IPS-NIHi7 (cell line): Measurements from ENCODE around the gene ISCA2.
A peak's percentile ranks its signal among the peaks of the same experiment; 100 is the strongest.
"Not testable (repeated sequence)": the region's sequence is repeated elsewhere in the genome, so short reads cannot be mapped to it uniquely, and the experiment has no call there.

Experiments used
- DNase-seq: peaks from one replicate; pipeline ENCODE4 v3.0.0; 2012; ENCODE audit warnings: mixed read lengths; ENCODE audit errors: extremely low spot score

The ISCA2 gene

DNA sequence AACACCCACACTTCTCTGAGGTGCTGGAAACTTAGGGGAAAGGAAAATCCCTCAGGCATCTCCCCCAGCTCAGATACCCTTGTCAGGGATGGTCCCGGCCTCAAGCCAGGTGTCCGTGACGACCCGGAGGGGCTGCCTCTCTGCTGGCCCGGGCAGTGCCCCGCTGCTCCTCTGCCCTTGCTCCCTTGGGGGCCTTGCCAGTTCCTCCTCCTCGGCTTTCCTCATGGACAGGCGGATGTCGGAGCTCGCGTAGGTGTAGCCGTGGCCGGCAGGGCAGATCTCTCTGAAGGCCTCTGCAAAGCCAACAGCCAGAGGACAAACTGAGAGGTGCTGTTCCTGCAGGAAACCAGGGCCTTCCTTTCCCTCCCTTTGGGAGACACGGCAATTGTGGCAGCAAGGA lies 34.8 kb downstream of the ISCA2 start:
- DNase-seq = no peak

- no peak for DNase-seq
These were observed 35.3 kb downstream of the ISCA2 start for GRCh38 chr14:74528886-74529285.

DNA sequence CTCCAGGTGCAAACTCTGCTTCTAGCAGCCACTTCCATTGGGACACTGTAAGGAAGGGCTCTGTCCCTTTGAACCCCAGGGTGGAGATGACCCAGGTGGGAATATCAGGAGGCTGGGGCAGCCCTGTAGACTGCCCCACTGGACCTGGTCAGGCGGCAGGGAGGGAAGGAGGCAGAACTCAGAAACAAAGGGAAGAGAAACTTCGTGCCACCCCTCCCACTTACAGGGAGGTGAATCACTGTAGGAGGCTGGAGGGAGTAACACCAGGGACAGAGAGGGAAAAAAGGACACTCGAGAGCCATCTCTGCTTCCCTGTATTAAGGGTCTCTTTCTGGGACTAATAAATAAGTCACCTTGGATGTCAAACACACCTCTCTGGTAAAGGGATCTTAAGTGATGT lies 37.4 kb downstream of the ISCA2 start:
- DNase-seq = no peak

- peak; percentile 85 for DNase-seq
These were observed 37.9 kb downstream of the ISCA2 start for GRCh38 chr14:74531467-74531866.

GRCh38 chr14:74532246-74532645 lies 38.7 kb downstream of the ISCA2 start:
- DNase-seq = no peak

GRCh38 chr14:74533576-74533975 lies 40.0 kb downstream of the ISCA2 start:
- DNase-seq = no peak

- DNase-seq = no peak
These were observed 42.3 kb downstream of the ISCA2 start for GRCh38 chr14:74535756-74536325.

- not testable (repeated sequence) for DNase-seq
These were observed 42.8 kb downstream of the ISCA2 start for GRCh38 chr14:74536336-74536735.

GRCh38 chr14:74538411-74539391 lies 45.1 kb downstream of the ISCA2 start:
- no peak for DNase-seq

DNA sequence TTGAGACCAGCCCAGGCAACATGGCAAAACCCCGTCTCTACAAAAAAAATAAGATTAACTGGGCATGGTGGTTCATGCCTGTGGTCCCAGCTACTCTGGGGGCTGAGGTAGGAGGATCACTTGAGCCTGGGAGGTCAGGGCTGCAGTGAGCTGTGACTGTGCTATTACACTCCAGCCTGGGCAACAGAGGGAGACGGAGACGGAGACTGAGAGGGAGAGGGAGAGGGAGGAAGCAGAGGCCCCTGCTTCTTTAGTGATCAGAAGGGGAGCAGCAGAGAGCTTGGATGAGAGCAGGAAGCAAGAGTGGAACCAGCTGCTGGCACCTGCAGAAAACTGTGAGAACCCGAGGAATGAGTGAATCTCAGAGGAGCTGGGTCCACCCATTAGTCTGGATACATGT lies 45.9 kb downstream of the ISCA2 start:
- no peak for DNase-seq

DNA sequence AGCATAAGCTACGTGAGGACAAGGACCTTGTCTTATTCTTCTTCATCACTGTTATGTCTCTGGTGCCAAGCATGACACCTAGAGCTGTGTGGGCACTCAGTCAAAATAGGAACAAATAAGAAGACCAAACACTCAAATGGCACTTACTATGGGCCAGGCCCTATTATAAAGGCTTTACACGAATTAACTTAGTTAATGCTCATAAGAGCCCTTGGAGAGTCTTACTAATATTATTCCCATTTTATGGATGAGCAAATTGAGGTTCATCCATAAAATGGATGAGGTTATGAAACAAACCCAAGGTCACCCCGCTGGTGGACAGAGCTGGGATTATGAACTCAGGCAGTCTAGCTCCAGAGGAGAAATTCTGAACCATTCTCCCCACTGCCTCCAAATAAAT lies 47.7 kb downstream of the ISCA2 start:
- DNase-seq = no peak

DNA sequence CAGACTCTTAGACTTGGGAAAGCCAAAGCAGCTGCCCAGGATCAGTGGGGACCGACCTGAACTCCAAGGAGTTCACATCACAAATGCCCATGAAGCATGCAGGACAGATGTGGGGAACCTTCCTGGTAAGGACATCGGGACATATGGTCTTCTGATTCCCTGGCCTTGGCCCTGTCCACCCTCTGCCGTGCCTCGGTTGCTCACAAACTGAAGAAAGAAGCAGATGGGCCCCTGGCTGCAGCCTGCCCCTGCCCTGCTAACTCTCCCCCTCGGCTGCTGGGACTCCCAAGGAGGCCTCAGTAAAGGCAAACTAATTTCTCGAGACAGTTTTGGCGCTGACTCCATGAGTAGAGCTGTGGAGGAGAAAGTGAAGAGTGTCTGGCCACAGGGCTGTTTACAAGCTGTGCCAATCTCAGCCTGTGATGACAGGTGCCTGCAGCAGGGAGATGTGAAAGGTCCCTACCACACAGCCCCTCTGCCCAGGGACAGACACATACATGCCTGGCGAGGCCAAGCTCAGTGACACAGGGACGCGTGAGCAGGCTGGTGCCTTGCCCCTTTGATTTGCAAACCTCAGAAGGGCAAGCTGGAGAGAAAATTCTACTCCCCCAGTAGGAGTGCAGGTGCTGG lies 48.6 kb downstream of the ISCA2 start:
- no peak for DNase-seq

DNA sequence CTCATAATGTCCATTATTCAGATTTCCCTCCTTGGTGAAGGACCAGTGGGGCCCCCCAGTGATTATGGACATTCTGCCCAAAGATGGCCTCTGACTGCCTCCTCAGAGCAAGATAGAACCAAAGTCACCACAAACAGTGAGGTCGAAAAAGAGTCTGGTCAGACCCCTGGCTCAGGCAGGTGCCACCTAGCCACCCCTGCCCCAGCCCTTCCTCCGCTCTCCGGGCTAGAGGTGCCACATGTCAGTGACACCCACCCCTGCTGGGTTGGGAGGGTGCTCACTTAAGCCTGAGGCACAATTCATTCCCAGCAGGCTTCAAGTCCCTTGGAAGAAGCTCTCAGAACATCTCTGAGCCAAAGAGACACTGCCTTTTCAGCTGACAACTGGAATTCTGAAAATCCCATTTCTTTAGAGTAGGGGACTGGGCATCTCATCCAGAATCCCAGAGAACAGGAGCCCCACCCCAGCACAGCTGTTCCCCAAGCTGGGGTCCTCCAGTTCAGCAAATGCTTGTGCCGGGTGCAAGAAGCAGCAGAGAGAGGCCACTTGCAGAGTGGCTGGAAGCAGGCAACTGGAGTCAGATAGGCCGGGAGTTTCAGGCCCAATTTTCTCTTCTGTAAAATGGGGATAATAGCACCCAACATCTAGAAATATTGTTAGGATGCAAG lies 50.3 kb downstream of the ISCA2 start:
- no peak for DNase-seq

DNA sequence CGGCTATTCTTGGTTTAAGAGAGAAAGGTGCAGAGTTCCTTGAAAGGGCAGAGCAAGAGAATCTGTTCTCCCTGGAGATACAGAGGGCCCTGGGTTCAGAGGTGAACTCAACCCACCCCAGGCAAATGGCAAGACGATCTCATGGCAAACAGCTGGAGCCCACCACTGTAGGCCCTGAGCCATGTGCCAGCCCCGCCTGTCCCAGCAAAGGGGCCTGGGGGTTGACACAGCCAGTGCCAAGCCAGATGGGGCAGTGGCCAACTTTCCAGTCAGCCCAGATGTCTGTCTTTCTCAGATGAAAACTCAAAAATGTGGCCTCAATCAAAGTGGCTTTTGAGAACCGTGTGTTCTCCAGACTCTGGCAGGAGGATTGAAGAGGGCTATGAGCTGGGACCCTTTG lies 51.8 kb downstream of the ISCA2 start:
- DNase-seq = no peak

DNA sequence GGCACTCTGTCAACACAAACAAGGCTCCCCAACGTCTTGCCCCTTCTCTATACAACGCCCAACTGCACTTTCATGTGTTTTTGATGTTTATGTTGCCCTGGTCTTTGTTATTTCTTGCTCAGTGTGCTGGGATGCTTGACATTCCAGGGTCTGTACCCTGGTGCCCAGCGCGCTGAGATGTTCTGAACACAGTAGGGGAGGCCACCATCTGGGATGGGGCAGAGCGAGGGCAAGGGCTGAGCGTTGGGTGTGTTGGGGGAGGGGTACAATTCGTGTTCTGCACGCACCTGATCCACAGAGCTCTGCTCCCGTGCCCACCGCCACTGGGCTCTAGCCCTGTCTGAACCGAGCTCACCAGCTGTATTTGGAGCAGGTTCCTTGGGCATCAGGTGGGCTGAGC lies 52.9 kb downstream of the ISCA2 start:
- DNase-seq = no peak
